GM18868 (cell line): ENCODE results near the gene OR6C75.
"Not testable (repeated sequence)": the region's sequence is repeated elsewhere in the genome, so short reads cannot be mapped to it uniquely, and the experiment has no call there.

Experiments used
- ATAC-seq: cut with Tn5 transposase; IDR thresholded peaks from one replicate; pipeline ENCODE4 v1.9.1; 2021; ENCODE audit warnings: mild to moderate bottlenecking, moderate library complexity; ENCODE audit not compliant: unreplicated experiment

OR6C75 gene

DNA sequence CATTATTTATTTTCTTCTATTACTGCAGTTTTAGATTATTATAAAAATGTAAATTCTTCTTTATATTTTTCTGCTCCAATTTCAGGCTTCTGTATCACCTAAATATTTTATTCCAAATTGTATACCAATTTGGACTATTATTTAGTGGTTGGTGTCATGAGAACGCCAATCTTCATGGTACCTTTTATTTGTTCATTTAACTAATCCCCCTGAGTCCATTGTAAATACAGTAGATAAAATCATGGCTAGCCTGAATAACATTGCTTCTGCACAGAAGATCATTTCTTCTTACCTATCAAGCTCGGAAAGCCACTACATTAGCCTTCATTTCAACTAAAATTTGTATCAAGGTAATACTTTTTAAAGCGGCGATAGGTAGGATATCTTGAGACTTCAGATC lies at the start of gene OR6C75:
Gene OR6C75 (plus strand): TSS at position 301 of the 400 bp plus-strand sequence. CDS start 2,136 bp downstream, outside the sequence.
- no peak for ATAC-seq

DNA sequence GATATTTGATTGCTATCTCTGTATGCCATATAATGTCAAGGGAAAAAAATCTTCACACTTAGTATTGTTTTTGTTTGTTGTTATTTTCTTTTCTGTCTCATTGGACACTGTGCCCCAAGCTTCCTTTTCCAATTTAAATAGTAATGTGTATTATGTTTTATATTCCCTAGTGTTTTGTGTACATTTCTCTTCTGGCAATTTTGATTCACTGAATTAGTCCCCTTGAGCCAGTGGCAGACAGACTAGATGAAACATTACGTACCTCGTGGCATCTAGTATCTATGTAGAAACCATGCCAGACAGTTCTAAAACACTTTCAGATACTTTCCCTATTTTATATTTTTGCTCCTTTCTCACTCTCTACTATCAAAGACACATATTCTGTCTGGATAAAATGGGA lies 48.7 kb upstream of the OR6C75 start, which contains the start of gene OR6C1:
Gene OR6C1 (plus strand): TSS at position 301 of the 400 bp plus-strand sequence. CDS start 6,257 bp downstream, outside the sequence.
- no peak for ATAC-seq

DNA sequence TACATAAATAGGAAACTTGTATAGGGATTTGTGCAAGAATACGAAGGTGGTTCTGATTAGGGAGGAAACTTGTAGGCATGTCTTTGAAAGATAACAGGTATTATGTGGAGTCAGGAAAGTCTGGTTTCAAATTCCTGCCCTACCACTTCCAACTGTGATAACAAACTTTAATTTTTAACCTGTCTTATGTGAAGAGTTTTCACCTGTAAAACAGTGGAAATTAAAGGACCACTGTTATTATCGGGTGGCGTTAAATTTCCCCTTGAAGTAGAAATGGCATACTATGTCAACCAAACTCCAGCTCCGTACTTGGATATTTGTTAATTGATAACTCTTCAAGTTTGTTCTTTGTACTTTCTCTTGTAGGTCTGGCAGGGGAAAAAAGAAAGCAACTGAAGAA lies 42.6 kb upstream of the OR6C75 start:
- no peak for ATAC-seq

DNA sequence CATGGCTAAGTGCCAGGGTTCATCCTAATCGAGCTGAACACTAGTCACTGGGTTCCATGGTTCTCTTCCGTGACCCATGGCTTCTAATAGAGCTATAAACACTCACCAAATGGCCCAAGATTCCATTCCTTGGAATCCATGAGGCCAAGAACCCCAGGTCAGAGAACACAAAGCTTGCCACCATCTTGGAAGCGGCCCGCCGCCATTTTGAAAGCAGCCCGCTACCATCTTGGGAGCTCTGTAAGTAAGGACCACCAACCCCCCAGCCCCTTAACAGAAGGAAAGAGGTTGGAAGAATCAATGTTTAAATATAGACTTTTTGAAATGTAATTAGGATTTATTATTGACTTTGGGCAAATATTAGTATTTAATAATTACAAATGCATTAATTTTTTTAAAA lies 37.0 kb upstream of the OR6C75 start:
- not testable (repeated sequence) for ATAC-seq

DNA sequence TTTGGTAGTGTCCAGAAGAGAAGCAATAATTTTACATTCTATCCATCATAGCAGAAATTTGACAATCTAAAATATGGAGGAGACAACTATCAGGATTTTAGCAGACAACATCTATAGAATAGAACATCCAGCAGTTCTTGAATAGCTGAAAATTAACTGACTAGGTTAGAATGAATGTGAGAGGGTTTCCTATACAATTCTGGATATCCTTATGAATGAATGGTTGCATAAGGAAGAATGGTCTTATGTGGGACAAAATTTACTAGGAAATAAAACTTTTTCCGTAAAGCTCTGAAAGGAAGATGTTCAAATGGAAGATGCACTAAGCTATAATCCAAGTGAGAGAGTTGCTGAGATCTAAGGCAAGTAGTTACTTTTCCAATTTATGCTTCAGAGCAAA lies 32.3 kb upstream of the OR6C75 start, which contains the start of gene OR6C3:
Gene OR6C3 (plus strand): TSS at position 301 of the 400 bp plus-strand sequence. CDS start 955 bp downstream, outside the sequence.
- no peak for ATAC-seq

DNA sequence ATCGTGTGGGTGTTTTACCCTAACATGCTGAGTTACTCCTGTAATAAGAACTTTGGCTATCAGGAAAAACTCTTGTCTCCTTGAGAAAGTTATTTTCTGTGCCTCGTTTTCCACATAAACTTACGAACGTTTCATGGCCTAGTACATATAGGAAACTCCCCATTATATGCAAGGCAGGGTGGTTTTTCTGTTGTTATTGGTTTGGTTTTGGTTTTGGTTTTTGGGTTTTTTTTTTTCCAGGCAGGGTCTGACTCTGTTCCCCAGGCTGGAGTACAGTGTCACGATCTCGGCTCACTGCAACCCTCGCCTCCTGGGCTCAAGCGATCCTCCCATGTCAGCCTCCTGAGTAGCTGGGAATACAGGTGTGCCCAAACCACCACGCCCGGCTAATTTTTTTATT lies 26.8 kb upstream of the OR6C75 start:
- ATAC-seq: no peak

DNA sequence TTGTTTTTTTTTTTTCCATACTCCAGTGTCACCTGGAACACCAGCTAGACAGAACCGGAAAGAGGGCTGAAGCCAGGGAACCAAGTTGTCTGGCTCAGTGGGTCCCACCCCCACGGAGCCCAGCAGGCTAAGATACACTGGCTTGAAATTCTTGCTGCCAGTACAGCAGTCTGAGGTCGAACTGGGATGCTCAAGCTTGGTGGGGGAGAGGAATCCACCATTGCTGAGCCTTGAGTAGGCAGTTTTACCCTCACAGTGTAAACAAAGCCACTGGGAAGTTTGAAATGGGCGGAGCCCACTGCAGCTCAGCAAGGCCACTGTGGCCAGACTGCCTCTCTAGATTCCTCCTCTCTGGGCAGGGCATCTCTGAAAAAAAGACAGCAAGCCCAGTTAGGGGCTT lies 7.4 kb upstream of the OR6C75 start:
- not testable (repeated sequence) for ATAC-seq

DNA sequence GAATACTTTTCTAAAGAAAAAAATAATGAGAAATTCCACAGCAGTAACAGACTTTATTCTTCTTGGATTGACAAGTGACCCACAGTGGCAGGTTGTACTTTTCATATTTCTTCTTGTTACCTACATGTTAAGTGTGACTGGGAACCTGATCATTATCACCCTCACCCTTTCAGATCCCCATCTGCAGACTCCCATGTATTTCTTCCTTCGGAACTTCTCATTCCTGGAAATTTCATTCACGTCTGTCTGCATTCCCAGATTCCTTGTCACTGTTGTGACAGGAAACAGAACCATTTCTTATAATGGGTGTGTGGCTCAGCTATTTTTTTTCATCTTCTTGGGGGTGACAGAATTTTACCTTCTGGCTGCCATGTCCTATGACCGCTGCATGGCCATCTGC lies 2.3 kb downstream of the OR6C75 start:
- ATAC-seq: no peak

DNA sequence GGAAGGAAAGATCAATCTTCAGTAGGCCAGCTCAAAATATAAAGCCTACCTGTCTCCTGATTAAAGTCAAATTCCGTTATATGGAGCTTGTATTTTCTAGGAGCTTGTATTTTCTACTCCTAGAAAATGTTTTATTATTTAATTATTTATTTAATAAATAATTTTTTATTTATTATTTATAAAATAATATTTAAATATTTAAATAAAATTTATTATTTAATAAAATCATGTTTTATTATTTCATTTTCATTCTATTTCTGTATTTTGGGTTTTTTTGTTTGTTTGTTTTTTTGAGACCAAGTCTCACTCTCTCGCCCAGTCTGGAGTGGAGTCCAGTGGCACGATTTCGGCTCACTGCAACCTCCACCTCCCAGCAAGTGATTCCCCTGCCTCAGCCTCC lies 9.7 kb downstream of the OR6C75 start:
- no peak for ATAC-seq

DNA sequence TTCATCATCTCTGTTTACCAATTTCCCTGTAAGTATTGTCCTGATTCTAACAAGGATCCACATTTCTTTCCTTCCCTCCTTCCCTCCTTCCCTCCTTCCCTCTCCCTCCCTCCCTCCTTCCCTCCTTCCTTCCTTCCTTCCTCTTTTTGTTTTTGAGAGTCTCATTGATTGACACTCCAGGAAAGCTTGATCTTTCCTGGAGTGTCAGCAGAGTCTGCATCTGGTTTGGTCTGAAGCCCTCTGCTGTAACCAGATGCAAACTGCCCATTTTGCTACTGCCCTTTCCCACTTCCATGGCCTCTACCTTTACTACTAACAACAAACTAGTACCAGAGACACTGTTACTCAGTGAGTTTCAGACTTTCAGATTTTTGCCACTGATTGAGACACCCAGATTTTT lies 23.1 kb downstream of the OR6C75 start:
- ATAC-seq: no peak

DNA sequence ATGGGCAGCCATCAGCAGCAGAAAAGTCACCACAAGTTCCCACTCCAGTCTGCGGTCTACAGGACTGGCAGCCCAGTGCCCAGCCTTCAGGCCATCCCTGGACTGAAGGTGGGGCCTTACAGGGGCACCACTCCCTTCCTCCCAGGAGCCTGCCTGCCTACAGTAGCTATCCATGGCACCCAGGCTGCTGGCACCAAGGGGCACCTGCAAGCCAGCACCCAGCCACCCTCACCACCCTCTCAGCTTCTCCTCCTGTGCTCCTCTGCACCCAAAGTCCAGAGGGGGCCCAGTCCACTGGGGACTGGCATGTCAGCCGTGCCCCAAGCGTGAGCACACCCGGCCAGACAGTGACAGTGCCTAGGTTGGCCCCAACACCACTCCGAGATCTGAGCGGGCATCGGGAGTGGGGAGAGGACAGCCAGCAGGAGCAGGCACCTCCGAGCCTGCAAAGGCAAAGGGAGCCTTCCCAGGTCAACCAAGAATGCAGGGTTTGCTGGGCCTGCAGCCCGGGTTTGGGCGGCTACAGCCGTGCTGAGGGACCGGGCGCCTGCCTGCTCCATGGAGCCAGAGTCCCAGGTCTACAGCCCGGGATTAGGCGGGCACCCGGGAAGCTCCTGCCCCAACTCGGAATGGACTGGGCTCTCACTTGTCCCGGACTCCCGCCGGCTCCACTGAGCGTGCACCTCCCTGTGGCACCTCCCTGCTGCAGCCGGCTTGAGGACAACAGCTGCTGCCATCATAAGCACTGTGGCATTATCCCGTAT lies 29.4 kb downstream of the OR6C75 start:
- no peak for ATAC-seq

DNA sequence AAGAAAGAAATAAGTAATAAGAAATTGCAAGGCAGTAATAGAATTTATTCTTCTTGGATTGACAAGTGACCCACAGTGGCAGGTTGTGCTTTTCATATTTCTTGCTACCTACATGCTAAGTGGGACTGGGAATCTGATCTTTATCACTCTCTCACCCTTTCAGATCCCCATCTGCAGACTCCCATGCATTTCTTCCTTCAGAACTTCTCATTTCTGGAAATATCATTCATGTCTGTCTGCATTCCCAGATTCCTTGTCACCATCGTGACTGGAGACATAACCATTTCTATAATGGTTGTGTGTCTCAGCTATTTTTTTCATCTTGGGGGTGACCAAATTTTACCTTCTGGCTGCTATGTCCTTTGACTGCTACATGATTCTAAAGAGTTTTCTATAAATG lies 33.6 kb downstream of the OR6C75 start:
- ATAC-seq: no peak

DNA sequence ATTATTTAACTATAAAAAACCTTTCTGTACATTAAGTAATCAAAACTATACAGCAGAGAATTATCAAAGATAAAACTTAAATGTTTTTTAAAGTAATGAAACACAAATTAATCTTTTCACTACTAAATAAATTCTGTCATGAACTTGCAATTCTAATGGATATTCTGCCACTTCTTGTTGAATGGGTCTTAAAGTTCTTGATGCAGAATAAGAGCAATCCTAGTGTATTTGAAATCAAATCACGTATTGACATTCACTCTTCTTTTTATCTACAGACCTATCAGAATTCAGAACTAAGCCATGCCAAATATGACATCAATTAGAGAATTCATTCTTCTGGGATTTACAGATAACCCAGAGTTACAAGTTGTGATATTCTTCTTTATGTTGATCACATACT lies 37.5 kb downstream of the OR6C75 start, which contains the start of gene OR6C65:
Gene OR6C65 (plus strand): TSS at position 301 of the 400 bp plus-strand sequence. CDS start 0 bp downstream, at position 301.
- no peak for ATAC-seq

DNA sequence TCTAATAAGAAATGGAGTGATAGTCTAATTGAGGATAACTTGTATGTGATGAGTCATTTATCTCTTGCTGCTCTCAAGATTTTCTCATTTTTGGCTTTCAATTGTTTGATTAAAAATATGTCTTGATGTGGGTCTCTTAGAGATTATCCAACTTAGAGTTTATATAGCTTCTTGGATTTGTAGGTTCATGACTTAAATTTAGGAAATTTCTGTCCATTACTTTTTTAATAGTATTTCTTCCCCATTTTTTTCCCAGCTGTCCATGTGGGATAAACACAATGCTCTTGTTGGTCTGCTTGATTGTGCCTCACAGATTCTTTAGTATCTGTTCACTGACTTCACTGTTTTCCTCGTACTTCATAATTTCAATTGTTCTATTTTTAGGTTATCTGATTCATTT lies 45.1 kb downstream of the OR6C75 start:
- no peak for ATAC-seq

DNA sequence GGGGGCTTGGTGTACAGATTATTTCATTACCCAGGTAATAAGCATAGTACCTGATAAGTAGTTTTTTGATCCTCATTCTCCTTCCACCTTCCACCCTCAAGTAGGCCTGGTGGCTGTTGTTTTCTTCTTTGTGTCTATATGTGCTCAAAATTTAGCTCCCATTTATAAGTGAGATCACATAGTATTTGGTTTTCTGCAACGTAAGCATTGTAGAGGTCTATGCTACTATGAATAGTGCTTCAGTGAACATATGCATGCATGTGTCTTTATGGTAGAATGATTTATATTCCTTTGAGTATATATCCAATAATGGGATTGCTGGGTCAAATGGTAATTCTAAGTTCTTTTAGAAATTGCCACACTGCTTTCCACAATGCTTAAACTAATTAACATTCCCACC lies 46.4 kb downstream of the OR6C75 start:
- ATAC-seq: not testable (repeated sequence)

DNA sequence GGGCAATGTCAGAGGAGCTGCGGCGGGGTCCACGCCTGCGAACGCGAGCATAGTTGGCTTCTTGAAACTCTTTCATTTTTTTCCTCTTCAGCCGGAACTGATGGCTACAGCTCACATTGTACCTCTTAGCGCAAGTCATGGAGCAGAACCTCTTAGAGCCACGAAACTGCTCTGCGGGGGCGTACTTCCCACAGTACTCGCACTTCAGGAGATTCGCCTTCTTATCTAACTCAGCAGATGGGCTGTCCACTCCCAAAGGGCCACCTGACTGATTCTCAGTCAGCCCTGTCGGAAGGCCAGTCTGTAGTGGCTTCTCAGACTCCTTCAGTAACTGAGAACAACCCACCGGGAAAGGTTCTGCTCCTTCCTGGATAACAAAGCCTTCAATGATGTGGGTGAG lies 49.4 kb downstream of the OR6C75 start:
- ATAC-seq: not testable (repeated sequence)

DNA sequence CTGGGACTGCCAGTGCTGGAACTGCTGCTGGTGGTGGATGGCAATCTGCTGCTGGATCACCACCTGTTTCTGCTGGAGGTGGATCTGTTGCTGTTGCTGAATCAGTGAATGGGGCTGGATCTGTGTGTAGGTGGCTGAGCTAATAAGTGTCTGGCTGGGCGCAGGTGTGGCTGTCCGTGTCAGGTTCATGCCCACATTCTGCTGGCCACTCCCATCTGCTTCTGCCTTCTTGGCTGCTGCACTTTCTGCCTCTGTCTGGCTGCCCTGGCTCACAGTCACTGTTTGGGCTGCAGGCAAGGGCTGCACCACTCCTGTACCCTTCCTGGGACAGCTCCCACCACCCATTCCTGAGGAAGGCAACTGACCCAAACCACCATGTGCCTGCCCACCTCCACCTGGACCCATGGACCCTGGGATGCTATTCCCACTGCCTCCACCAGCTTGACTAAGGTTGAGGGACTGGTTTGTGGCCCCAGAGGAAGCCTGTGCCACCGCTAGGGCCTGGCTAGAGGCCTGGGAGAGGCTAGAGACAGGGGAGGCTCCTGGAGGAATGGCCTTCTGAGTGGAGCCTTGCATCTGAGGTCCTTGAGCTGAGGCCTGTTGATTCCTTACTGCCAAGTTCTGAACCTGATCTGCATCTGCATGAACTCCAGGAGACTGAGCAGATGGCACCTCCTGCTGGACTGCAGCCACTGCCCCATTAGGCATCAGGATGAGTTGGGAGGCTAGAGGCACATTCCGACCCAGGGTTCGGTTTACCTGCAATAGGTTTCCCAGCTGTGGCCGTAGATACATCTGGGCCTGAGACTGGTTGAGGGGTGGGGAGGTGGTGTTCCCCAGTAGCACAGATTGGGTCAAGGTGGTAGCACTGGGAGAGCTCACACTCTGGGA lies 51.0 kb downstream of the OR6C75 start:
- not testable (repeated sequence) for ATAC-seq

DNA sequence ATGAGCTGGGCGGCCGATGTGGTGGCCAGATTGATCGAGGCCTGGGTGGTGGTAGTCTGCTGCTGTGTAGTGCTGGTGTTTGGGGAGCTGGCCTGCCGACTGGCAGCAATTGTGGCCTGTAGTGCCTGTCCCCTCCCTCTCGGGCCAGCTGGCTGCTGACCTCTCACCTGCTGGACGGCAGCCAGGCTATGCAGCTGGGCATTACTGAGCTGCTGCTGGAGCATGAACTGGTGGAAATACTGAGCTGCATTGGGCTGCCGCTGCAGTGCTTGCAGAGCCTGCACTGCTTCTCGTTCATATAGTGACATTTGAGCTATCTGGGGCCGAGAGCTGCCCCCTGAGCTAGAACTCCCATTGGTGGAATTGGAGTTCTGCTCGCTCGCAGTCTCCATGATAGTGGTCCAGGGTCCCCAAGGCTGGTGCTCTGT lies 51.6 kb downstream of the OR6C75 start:
- not testable (repeated sequence) for ATAC-seq

DNA sequence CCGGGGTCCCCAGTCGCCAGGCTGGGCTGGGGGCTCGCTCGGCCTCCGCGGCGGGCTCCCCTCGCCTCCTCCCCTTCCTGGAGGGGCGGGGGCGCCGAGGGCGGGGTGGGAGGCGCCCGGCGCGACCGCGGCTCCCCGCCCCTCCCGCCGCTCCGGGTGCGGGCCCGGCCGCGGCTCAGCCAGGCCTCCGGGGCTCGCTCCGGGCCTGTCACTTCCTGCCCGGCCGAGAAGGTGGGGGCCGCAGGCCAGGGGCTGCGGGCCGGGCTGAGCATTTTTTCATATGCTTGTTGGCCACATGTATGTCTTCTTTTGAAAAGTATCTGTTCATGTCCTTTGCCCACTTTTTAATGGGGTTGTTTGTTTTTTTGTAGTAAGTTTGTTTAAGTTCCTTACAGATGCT lies 52.1 kb downstream of the OR6C75 start:
- not testable (repeated sequence) for ATAC-seq

DNA sequence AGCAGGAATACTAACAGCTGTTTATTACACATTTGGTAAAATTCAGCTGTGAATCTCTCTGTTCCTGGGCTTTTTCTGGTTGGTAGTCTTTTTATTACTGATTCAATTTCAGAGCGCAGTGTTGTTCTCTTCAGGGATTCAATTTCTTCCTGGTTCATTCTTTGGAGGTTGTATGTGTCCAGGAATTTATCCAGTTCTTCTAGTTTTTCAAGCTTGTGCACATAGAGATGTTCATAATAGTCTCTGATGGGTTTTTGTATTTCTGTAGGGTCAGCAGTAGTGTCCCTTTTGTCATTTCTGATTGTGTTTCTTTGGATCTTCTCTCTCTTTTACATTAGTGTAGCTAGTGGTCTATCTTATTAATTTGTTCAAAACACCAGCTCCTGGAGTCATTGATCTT lies 54.2 kb downstream of the OR6C75 start:
- no peak for ATAC-seq
